NCI-H1092 treated with DMSO at 0.1 percent for 48 hours (cell line): ENCODE data around the gene DEFB128.
"Not testable (repeated sequence)": the region's sequence is repeated elsewhere in the genome, so short reads cannot be mapped to it uniquely, and the experiment has no call there.

Experiments
- DNase-seq: peaks from one replicate; lab custom pipeline; 2025; lab: John Stamatoyannopoulos, UW

DEFB128 gene

DNA sequence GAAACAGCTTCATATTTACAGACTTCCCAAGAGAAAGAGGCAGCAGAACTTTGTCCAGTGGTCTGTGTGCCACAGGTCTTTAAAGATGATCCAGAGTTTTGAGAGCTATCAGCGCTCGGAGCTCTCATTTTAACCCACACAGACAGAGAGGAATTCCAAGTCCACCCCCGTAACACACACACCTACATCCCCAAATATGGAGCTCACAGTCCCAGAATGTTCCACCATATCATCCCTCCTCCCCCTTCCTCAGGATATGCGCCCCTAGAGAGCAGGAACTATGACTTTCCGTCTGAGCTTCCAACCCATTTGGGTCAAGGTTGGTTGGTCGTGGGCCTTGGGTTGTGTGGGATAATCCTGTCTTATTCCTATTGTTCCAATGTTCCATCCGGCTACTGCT, at the start of gene DEFB128:
Gene DEFB128, minus strand, starts transcription at position 101 of the 400 bp plus-strand sequence. Its CDS starts 88 bp downstream, at position 13.
- DNase-seq: no peak

DNA sequence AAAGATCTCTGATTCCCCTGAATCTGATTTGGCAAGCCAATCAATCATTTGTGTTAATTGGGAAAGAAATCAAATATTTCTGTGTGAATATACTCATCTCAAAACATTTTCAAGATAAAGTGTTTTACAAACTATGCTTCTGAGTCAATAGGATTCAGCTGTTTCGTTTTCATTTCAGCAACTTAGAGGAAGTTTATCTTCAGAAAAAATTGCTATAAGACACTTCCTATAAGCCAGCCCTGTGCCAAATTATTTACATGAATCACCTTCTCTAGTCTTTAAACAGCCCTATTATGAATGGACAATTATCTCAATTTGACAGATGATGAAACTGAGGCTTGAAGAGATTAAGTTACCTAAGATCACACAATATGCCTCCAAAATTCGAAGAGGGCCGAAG, 48.4 kb upstream of the DEFB128 start:
- DNase-seq: no peak

DNA sequence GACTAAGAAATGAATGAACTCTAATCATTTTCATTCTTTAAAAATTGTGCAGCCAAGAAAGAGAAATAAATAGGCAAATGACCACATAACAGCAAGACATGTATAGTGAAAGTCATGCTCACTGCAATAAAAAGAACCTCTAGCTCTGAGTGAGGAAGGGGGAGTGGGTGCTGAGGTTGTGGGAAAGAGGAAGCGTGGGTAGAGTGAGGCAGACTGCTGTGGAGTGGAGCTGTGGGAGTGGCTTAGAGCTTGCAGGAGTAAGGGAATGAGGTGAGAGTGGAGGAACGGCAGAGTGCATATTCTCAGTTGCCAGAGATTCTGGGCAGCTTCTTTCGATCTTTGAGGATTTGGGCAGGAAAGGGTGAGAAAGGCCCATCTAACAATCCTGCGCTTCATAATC, 48.0 kb upstream of the DEFB128 start:
- DNase-seq: no peak

DNA sequence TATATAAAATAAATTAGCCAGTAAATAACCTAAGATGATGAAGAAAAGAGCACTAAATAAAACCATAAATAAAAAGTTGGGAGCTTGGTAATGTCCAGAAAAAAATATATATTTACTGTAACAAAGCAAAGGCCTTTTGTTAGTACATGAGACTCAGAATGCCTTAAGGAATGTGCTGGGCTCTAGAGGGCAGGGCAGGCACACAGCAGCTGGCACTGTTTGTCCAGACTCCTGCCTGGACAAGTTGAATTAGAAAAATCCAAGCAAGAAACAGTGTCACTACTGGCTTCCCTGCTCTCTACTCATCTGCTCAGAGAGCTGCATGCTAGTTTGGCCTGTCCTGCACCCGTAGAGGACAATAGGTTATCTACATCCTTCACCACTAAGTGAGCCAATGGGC, 46.4 kb upstream of the DEFB128 start:
- no peak for DNase-seq

DNA sequence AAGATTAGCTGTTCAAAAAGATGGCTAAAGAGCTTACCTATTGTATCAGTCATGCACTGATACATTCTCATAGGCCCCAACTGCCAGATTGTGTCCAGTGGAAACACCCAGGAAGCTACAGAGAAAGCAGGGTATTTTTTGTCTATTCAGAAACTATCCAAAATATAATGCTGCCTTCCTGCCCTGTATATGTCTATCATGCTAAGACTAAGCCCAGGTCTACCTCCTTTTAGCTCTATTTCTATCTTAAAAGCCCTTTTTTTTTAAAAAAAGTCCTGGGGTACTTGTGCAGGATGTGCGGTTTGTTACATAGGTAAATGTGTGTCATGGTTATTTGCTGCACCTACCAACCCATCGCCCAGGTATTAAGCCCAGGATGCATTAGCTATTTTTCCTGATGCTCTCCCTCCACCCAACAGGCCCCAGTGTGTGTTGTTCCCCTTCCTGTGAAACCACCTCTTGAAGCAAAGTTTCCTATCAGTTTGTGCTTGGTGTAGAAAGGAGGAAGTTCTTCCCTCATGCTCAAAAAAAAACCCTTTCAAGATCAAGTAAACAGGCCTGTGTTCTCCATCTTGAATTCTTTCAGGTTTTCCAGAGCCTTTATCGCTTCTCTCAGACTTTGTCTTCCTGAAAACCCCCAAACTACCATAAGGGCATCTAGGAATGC, 38.1 kb upstream of the DEFB128 start:
- no peak for DNase-seq

DNA sequence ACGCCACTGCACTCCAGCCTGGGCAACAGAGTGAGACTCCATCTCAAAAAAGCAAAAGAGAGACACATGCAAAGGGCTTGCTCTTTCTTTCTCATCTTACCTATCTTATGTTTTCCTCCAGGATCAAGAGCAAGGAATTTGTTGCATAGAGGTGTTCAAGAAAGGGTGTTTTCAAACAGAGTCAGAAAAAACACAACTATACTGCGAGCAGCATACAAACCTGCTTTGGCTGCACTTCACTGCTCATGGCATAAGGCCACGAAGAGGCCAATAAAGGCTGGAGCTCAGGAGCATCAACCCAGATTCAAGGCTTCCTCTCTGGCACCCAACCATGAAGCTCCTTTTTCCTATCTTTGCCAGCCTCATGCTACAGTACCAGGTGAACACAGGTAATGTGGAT, 37.4 kb upstream of the DEFB128 start, which contains the start of gene DEFB129:
Gene DEFB129, plus strand, starts transcription at position 301 of the 400 bp plus-strand sequence. Its CDS starts 31 bp downstream, at position 332.
- DNase-seq: no peak

DNA sequence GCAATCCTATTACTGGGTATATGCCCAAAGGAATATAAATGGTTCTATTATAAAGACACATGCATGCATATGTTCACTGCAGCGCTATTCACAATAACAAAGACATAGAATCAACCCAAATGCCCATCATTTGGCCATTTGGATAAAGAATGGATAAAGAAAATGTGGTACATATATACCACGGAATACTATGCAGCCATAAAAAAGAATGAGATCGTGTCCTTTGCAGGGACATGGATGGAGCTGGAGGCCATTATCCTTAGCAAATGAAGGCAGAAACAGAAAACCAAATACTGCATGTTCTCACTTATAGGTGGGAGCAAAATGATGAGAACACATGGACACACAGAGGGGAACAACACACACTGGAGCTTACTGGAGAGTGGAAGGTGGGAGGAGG, 36.4 kb upstream of the DEFB128 start:
- DNase-seq: not testable (repeated sequence)

DNA sequence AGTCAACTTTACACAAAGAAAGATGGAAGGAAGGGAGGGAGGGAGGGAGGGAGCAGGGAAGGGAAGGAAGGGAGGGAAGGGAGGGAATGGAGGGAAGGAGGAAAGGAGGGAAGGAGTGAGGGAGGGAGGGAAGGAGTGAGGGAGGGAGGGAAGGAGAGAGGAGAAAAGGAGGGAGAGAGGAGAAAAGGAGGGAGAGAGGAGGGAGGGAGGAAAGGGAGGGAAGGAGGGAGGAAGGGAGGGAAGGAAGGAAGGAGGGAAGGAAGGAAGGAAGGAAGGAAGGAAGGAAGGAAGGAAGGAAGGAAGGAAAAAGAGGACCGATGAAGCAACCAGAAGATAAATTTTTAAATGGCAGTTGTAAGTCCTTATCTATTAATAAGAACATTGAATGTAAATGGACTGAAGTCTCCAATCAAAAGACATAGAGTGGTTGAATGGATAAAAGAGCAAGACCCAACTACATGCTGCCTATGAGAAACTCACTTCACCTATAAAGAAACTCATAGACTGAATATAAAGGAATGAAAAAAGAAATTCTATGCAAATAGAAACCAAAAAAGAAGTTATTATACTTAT, 31.8 kb upstream of the DEFB128 start:
- DNase-seq: no peak

DNA sequence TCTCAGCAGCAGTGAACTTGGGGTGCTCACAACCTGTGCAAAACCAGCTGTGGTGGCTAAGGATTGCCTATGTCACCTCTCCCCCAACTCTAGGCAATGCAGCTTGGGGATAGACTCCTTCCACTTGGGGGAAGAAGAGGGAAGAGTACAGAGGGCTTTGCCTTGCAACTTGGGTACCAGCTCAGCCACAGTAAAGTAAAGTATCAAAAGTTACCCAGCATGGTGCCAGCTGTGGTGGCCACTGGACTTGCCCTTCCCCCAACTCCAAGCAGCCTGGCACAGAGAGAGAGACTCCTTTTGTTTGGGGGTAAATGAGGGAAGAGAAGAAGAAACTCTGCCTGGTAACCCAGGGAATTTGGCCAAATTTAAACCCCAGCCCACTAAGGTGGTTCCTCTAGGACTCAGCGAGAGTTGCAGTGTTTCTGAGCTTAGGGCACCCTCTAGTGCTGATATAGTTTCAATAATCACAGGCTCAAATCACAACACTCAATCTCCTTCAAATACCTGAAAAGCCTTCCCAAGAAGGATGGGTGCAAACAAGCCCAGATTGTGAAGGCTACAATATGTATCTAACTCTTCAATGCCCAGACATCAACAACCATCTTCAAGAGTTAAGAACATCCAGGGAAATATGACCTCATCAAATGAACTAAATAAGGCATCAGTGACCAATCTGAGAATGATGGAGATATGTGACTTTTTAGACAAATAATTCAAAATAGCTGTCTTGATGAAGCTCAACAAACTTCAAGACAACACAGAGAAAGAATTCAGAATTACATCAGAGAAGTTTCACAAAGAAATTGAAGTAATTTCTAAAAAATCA, 30.0 kb upstream of the DEFB128 start:
- DNase-seq: peak; percentile 16

DNA sequence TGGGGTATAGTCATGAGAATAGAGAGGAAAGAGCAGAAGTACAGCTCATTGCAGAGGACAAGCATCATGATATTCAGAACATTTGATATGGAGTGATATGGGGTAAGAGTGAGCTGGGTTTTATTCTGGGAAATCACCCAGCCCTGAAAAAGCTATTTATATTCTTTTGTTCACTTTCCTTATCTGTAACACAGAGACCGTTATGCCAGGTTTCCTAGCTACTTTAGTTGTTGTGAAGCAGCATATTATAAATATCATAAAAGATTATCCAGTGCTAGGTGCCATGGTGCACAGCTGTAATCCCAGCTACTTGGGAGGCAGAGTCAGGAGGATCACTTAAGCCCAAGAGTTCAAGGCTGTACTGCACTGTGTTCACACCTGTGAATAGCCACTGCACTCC, 27.8 kb upstream of the DEFB128 start:
- no peak for DNase-seq

DNA sequence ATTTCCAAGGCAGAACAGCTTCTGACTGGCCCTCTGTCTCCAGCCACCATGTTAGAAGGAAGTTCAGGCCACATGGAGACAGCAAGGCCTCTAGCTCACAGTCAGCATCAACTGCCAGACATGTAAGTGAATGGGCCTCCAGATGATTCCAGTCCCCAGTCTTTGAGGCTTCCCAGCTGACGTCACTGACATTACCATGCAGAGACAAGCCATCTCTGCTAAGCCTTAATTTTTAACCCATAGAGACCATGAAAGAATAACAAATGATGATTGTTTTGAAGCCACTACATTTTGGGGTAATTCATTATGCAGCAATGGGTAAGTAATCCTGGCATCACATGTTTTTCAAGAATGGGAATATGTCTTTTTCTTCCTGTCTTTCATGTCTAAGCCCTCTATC, 26.3 kb upstream of the DEFB128 start:
- no peak for DNase-seq

DNA sequence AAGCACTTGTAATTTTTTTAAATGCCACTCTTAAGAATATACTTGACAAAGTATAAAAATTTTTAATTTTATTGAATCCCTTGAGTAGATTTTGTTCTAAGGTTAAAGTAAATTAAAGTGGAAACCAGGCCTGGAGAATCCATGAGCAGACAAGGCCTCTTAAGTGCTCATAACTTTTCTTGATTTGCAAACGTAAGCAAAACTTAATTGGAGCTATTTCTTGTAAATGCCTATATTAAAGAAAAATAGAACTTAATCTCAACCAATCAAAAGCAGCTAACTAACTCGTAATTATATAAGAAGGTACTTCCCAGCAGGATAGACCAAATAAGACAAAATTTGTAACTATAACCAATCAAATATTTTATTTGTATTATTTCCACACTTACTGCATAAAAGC, 24.9 kb upstream of the DEFB128 start:
- DNase-seq: no peak

DNA sequence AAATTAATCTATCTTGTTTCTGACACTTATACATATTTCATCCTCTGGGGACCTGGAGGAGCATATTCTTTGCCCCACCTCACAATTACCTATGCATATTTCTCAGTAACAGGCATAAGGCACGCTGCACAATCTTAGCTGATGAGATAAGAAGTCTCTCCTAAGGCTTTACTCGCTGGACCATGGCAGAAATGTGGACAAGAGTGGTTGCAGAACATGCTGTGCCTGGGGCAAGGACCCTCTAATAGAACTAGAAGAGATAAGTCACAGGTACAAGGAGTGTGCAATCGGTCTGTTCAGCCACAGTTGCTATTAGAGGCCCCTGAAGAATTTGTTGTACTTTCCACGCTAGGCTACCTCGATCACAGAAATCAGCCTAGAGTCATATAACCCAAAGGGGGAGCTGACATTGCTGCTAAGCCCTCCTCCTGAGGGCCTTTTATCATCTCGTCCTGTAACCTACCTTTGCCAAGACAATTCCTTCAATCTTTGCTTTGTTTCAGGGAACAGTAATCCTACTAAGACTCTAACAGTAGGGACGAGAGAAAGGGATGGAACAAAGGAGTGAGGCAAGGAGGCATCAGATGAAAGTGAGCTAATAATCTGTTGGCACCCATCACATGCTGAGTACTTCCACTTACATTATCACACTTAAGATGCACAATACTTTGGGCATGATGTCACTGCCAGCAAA, 21.4 kb upstream of the DEFB128 start:
- no peak for DNase-seq

DNA sequence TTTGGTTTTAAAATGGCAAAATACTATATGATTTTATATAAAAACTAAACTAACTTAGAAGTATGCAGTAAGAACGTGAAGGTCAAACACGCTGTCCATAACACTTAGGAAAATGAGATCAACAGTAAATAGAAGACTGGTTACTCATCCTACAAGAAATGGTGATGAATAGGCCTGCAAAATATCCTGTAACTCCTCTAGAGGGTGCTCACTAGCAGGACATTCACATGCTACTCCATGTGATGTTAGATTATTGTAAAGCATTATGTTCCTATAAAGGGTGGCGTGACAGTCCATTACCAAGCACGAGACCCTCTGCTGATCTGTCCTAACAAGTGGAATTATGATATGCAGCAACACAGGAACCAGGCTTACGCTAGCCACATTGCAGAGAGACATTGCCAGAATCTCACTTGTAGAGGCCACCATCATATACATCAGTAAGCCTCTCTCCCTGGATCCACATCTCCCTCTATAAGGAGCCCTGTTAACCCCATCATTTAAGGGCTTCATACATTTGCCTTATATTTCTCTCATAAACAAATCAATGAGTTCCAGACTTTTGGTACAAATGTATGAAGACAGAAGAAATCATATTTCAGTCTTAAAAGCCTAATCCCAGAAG, 19.5 kb upstream of the DEFB128 start:
- DNase-seq: peak; percentile 65

DNA sequence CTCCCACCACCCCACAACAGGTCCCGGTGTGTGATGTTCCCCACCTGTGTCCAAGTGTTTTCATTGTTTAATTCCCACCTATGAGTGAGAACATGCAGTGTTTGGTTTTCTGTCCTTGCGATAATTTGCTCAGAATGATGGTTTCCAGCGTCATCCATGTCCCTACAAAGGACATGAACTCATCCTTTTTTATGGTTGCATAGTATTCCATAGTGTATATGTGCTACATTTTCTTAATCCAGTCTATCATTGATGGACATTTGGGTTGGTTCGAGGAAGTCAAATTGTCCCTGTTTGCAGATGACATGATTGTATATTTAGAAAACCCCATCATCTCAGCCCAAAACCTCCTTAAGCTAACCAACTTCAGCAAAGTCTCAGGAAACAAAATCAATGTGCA, 14.1 kb upstream of the DEFB128 start:
- DNase-seq: not testable (repeated sequence)

DNA sequence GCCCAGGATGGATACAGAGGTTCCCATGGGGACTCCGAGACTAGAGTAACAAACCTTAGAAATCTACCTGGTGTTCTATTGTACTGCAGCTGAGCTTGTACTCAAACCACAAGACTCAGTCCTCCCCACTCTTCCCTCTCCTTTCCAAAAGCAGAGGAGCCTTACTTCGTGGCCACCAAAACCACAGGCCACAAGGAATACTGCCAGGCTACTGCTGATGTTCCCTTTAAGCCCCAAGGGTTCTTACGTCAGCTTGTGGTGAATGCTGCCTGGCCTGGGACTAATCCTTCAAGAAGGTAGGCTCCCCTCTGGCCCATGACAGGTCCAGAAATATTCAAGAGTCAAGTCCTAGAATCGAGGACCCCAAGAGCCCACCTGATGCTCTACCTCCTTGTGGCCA, 10.5 kb upstream of the DEFB128 start:
- no peak for DNase-seq

DNA sequence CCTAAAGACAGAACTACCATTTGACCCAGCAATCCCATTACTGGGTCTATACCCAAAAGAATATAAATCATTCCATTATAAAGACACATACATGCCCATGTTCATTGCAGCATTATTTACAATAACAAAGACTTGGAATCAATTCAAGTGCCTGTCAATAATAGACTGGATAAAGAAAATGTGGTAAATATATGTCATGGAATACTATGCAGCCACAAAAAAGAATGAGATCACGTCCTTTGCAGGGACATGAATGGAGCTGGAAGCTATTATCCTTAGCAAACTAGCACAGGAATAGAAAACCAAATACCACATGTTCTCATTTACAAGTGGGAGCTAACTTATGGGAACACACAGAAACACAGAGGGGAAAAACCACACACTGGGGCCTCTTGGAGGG, 8.7 kb upstream of the DEFB128 start:
- DNase-seq: no peak

DNA sequence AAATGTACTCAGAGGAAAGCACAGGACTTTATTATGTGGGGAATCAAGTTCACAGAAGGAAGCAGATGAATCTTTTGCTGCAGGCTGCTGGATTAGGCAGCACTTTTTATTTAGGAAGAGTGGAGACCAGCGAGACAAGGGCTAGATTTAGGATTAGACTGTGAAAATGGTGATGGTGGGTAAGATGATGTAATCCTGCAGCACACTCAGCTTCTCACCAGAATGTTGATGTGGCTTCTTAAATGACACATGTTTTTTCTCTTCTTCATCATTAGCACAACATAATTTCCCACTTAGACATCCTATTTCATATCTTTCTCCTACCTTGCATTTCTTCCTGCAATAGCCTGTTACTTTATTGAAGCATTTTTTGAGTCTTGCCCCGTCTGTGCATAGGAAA, 1.8 kb downstream of the DEFB128 start:
- no peak for DNase-seq

DNA sequence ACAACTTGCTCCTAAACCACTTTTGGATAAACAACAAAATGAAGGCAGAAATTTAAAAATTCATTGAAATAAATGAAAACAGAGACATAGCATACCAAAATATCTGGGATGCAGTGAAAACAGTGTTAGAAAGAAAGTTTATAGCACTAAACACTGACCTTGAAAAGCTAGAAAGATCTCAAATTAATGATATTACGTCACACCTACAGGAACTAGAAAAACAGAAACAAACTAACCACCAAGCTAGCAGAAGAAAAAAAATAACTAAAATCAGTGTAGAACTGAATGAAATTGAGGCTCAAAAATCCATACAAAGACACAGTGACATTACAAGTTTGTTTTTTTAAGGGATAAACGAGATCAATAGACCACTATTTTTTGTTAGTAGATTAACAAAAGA, 5.2 kb downstream of the DEFB128 start:
- no peak for DNase-seq

DNA sequence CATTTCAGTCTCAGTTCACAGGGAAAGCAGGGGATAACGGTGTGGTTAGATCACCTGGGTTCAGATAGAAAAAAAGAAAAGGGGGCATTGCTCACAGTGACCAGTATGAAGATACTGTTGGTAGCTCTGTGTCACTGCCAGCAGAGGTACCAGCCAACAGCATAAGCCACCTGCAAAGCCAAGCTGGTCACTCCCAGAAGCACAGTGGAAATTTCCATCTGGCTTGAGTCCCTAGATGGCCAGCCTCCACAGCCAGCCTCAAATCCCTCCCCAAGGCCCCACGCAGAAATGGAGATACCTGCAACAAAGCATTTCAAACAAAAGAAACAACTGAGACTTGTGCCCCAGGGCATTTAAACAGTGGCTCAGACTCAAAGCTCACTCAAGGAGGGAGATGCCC, 20.6 kb downstream of the DEFB128 start:
- DNase-seq: no peak

DNA sequence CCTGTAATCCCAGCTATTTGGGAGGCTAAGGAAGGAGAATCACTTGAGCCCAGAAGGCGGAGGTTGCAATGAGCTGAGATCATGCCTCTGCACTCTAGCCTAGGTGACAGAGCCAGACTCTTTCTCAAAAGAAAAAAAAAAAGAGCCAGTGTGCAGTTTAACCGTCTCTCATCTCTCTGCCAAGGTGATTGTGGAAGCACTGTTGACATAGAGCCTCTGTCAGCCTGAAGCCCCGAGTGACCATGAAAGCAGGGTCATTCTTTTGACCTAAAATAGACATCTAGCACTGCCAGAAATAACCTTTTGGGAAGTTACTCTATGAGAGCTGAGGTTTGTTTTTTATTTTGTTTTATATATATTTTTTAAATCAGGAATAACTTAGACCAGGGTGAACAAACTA, 24.9 kb downstream of the DEFB128 start:
- no peak for DNase-seq

DNA sequence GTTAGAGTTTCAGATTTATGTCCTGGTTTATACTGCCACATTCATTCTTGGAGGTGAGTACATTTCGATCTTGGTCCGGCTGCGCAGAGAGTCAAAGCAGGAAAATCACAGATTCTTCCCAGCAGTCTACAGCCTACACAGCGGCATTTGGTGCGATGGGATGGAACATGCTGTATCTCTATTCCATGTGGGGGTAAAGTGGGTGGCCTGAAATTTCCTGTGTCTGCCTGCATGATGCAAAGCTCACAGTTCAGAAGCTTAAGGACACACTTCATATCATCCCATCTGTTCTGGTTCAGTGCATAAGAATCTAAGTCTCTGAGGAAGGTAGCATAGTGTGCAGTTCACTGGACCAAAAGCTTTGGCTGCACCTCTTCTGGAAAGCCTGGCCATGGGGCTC, 32.4 kb downstream of the DEFB128 start, which contains the start of gene DEFB127:
Gene DEFB127, plus strand, starts transcription at position 301 of the 400 bp plus-strand sequence. Its CDS starts 91 bp downstream, at position 392.
- no peak for DNase-seq
